NCI-H748 treated with DMSO at 0.1 percent for 48 hours (cell line): ENCODE data around the gene AKR7A3.
"Not testable (repeated sequence)": the region's sequence is repeated elsewhere in the genome, so short reads cannot be mapped to it uniquely, and the experiment has no call there.

Source experiments
- DNase-seq: peaks from one replicate; lab custom pipeline; 2025; lab: John Stamatoyannopoulos, UW

Gene AKR7A3

GRCh38 chr1:19319196-19319595, 30.6 kb upstream of the AKR7A3 start:
- no peak for DNase-seq

DNA sequence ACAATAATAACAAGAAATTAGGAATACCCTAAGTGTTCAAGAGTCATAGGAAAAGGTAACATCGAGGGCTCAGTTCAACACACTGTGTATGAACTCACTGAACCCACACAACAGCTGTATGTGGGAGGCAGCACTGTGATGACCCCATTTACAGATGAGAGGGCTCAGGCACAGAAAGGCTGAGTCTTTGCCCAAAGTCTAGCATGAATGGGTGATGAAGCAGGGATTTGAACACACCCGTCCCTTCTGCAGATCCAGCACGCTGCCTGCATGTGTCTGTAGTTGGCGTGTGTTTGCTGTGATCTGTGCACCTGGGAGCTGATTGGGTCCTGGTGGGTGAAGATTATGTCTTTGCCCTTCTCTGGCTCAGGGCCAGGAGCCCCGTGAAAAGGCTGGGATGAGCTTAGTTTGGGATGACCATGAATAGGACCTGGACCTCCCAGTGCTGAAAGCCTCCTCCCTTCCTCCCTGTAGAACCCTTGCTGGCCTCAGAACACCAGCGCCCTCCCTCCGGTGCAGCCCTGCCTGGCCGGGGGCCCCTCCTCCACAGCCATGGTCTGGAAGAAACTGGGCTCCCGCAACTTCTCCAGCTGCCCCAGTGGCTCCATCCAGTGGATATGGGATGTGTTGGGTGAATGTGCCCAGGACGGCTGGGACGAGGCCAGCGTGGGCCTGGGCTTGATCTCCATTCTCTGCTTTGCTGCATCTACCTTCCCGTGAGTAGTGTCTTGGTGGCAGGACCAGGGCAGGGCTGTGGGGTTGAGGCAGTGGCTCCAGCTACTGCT, 28.7 kb upstream of the AKR7A3 start:
- DNase-seq, result no peak

DNA sequence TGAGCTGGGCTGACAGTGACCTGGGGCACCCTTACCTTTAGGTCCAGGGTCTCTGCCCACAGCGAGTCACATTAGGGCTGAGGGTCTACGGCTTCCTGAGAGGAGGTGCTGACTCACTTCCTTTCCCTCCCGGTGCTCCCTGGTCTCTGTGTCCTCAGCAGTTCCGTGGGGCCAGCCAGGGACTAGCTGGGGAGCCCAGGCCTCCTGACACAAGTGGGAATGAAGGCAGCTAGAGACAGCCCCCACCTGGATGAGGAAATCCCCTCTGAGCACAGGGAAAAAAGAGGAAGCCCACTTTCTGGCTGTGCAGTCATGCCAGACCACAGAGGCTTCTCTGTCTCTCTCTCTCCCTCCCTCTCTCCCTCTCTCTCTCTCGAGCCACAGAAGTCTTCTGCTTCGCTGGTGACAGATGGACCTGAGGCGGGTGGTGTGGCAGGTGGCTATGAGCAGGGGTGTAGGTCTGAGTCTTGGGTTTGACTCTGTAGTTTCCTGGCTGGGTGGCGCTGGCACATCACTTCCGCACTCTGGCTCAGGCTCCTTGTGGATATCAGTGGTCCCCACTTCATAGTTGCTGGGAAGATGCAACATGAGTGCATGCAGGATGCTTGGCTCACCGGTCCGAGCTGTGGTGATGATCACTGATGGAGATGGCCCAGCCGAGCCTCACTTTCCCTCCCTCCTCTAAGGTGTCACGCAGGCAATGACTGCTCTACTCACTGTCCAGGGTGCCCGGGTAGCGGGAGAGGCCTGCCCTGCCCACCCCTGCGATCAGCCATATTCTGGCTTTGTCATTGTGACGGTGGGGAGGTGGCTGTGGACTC, 27.0 kb upstream of the AKR7A3 start:
- DNase-seq, result no peak

- DNase-seq, result no peak
Observed at GRCh38 chr1:19313961-19314882, 25.7 kb upstream of the AKR7A3 start.

DNA sequence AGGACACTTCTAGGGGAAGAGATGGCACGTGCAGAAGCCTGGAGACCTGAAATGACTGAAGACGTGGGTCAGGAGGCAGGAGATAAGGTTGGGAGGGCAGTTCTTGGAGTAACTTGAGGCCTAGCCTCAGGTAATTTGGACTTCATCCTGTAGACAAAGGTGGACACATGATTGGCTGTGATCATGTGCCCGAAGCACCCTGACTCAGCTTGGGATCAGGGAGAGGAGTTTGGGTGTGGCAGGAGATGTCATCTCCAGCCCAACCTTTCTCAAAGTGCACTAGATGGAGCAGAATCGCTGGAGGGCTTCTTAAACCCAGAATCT, 25.0 kb upstream of the AKR7A3 start:
- no peak for DNase-seq

DNA sequence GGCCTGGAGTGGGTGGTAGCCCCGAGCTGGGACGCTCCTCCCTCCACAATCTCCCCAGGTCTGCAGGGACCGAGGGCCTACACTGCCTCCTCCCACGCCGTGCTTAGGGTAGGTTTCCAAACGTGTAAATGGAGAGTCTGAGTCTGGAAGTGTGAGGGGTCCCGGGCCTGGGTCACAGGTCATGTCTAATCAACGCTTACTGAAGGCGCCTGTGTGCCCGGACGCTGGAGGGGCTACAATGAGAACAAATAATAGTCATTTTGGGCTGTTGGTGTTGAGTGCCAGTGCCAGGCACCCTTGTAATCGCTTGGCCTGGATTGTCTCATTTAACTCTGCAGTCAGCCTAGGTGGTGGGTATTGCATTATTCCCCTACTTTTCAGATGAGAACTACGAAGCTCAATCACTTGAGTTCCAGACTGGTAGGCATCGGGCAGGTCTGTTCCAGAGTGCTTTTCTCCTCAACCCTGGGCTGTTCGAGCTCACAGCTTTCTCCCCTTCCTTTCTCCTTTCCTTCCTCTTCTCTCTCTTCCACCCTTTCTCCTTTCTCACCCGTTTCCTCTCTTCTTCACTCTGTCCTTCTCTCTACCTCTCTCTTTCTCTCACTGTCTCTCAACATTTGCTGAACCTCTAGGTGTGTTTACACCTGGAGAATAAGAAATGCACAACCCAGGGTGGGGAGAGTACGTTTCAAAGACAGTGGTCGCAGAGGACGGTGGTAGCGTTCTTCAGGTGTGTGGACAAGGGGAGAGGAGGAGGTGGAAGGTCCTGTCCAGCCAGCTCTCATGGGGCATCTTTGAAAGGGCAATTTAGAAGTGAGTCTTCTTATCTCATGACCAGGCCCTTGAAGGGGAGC, 24.4 kb upstream of the AKR7A3 start:
- no peak for DNase-seq

DNA sequence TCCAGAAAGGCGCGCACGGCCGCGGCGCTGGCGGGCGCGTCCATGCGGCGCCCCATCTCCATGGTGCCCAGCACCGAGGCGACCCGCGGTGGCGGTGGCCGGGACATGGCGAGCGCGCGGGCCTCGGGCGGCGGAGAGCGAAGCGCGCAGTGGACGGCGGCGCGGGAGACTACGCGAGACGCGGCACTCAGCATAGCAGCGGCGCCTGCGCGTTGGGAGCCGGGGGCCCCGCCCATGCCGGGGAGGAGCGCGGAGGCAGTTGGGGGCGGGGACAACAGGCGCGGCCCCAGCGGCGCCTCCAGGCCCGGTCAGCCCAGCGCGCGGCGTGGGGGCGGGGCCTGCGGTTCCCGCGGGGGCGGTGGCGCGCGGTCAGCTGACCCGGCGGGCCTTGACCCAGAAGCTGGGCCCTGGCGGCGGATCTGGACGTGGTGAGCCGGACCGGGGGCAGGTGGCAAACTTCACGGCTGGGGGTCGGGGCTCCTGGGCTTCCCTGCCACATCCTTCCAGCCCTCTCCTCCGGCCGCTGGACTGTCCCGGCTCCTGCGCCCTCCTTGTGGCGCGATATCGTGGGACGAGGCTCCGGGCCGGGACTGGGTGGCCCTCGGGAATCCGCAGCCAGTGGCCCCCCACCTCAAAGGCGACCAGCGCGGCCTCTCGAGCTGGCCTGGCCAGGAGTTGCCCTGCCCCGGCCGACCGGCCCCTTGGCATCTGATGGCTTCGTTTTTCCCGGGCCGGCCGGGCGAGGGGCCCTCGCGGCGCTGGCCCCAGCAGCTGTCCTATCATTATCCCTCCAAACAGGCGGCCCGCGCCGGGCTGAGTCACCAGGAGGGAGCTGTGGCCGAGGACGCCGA, 23.6 kb upstream of the AKR7A3 start, which contains the start of the genes AKR7A2 and SLC66A1:
AKR7A2 (minus strand) TSS at position 214 of the 851 bp plus-strand sequence; CDS start at position 194, 20 bp downstream.
SLC66A1 (plus strand) TSS at position 396 of the 851 bp plus-strand sequence. CDS start 5,352 bp downstream, outside the sequence.
- peak; percentile 65 for DNase-seq

- DNase-seq, result no peak
Observed at GRCh38 chr1:19311503-19311930, 22.9 kb upstream of the AKR7A3 start.

DNA sequence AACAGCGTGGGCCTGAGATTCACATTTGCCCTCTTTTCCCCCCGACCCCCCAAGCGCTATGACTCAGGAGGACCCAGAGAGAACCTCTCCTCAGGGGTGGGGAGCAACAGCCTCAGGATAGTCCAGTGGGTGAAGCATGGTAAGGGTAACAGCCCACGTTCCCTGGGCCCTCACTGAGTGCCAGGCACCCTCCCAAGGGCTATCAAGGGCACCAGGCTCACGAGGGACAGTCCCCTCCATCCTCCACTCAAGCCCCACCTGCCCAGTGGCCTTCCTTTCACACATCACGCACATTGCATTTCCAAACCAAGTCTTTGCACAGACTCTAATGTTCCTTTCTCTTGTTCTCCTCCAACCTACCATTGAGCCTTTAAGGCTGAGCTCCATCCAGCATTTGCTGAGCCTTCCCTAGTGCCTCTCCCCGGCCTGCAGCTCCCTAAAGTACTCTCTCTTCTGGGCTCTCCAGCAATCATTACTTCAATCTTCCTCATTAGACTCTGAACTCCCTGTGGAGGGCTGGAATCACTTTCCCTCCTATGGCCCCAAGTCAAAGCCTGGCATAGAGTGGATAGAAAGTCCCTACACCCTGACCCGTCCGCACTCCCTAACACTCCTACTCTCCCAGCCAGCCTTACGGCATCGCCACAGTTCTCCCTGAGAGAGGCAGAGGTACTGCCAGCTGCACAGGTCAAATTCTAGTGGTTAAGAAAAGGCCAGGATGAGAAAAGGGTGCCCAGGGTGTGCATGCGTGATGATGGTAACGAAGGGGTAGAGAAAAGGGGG, 22.3 kb upstream of the AKR7A3 start:
- no peak for DNase-seq

DNA sequence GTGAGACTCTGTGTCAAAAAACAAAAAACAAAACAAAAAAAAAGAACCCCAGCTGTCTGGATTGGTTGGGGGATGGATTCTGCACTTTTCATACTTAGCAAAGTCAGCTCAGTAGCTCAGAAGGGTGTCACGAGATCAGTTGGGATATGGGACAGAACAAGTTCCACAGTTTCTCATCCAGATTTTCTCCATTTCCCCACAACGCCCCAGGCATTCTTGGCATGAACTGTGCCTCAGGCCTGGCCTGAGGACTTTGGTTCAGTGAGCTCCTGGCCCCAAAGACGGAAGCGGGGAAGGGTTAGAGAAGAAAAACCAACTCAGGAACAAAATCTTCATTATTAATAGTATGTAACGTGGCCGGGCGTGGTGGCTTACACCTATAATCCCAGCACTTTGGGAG, 21.5 kb upstream of the AKR7A3 start:
- DNase-seq, result no peak

DNA sequence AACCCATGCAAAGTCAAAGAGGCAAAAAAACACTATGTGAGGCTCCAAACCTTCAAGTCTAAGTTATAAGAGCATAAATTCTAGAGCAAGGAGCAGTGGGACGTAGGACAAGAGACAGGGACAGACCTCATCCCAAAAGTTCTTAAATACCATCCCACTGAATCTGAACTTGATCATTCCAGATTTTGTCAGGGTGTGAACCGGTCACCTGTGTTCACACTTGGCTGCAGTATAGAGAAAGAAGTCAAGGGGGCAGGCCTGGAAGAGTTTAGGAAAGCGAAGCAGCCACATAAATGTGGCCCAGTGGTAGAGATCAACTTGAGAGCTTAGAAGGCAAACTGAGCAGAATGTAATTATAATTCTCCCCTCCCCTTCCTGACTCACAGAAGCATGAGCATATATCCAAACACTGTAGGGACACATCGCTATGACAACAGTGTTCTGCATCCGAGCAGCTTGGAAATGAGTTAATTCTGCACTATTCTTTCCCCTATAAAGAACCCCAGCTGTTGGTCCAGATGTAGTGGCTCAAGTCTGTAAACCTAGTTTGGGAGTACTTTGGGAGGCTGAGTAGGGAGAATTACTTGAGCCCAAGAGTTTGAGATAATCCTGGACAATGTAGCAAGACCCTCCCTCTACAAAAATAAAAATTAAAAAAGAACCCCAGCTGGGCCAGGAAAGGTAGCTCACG, 20.7 kb upstream of the AKR7A3 start:
- no peak for DNase-seq

DNA sequence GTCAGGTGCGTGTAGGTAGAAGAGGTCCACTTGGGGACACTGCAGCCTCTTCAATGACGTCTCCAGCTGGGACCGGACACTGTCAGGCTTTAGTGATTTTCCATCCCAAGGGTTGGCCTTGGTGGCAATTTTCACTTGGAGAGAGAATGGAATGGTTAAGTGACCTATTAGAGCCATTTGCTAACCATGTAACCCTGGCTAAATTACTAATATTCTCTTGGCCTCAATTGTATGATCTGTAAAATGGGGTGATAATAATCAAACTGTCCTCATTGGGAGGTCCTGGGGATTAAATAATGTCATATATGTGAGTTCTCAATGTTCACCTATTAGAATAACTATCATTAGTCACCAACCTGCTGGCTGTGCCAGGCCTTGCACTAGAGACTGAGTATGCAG, 19.9 kb upstream of the AKR7A3 start:
- DNase-seq, result no peak

GRCh38 chr1:19307794-19308508, 19.4 kb upstream of the AKR7A3 start:
- DNase-seq, result no peak

- no peak for DNase-seq
Observed at GRCh38 chr1:19306941-19307340, 18.4 kb upstream of the AKR7A3 start.

GRCh38 chr1:19305880-19306279, 17.3 kb upstream of the AKR7A3 start:
- no peak for DNase-seq

DNA sequence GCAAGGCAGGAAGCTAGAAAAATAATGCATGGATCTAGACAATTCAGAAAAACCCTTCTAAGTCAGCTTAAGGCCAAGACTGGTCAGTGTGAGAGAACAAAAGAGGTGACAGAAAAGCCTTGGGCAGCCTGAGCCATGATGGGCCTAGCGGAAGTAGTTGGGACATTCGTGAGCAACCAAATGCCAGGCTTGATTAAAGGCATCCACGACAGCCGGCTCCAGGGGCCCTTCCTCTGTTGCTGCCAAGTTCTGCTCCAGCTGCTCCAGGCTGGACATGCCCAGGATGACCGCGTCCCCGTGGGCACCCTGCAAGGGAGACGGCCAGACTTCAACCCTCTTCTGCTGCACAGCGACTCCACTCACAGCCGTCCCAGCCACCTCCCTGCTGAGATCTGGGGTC, 15.5 kb upstream of the AKR7A3 start:
- DNase-seq, result not testable (repeated sequence)

- no peak for DNase-seq
Observed at GRCh38 chr1:19300211-19300610, 11.6 kb upstream of the AKR7A3 start.

DNA sequence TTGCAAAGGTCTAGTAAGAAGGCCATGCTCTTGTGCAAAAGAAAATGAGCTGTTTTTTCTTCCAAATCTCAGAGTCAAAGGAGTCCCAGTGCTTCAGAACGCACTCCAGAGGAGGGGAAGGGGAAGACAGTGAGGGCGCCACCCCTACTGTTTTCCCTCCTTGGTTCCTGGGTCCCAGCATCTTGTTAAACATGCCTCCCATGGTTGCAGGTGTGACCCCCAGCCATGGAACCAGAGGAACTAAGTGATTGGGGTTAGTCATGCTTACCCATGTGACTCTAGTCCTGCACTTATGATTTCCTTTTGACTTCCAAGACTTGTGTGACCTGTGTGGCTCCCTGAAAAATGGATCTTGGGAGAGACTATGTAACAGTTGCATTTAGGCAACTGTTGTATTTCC, 6.1 kb upstream of the AKR7A3 start:
- no peak for DNase-seq
